Trophoblast cell (in vitro differentiated cells and primary cell): Measurements from ENCODE around the gene GRIK4.

Experiments used
- DNase-seq, 2 donors: peaks; one replicate each; pipeline ENCODE4 v3.0.0-alpha.2; 2016
- H2AFZ ChIP-seq: 2 replicates; pipeline ENCODE4 v1.6.1; 2013; ENCODE audit warnings: low read length, moderate library complexity, mild to moderate bottlenecking; ENCODE audit not compliant: insufficient read depth, poor library complexity
- H2AK5ac ChIP-seq: 2 replicates; pipeline ENCODE4 v1.6.1; 2013; ENCODE audit warnings: mild to moderate bottlenecking, low read length
- H2BK120ac ChIP-seq: 2 replicates; pipeline ENCODE4 v1.6.1; 2013; ENCODE audit warnings: low read length, mild to moderate bottlenecking, moderate library complexity; ENCODE audit not compliant: insufficient read depth, poor library complexity
- H2BK12ac ChIP-seq: 2 replicates; pipeline ENCODE4 v1.6.1; 2013; ENCODE audit warnings: mild to moderate bottlenecking, low read length, moderate library complexity
- H2BK5ac ChIP-seq: 2 replicates; pipeline ENCODE4 v1.6.1; 2013; ENCODE audit warnings: low read length, low read depth, moderate library complexity, mild to moderate bottlenecking; ENCODE audit not compliant: poor library complexity
- H3K14ac ChIP-seq: 2 replicates; pipeline ENCODE4 v1.6.1; 2013; ENCODE audit warnings: mild to moderate bottlenecking, low read length
- H3K18ac ChIP-seq: 2 replicates; pipeline ENCODE4 v1.6.1; 2013; ENCODE audit warnings: mild to moderate bottlenecking, low read length
- H3K23ac ChIP-seq: 2 replicates; pipeline ENCODE4 v1.6.1; 2013; ENCODE audit warnings: low read length
- H3K27ac ChIP-seq: 2 replicates; pipeline ENCODE4 v1.5.1; 2013; ENCODE audit warnings: low read depth, mild to moderate bottlenecking, inconsistent platforms, low read length, moderate library complexity
- H3K27me3 ChIP-seq: 2 replicates; pipeline ENCODE4 v1.6.1; 2013; ENCODE audit warnings: inconsistent platforms, mild to moderate bottlenecking, low read length, moderate library complexity; ENCODE audit not compliant: insufficient read depth
- H3K36me3 ChIP-seq, 2 experiments: 1 replicate in 1 of 2; 2 replicates in 1 of 2; pipeline ENCODE4 v1.6.1; 2013; ENCODE audit warnings: low read length in 2 of 2, mild to moderate bottlenecking in 2 of 2, moderate library complexity in 1 of 2; ENCODE audit not compliant: insufficient read depth in 2 of 2, control insufficient read depth in 1 of 2
- H3K4ac ChIP-seq: 2 replicates; pipeline ENCODE4 v1.6.1; 2013; ENCODE audit warnings: low read depth, mild to moderate bottlenecking, low read length, moderate library complexity
- H3K4me1 ChIP-seq, 2 experiments: 1 replicate in 1 of 2; 2 replicates in 1 of 2; pipeline ENCODE4 v1.6.1; 2013; ENCODE audit warnings: low read length in 2 of 2, mild to moderate bottlenecking in 2 of 2, moderate library complexity in 1 of 2; ENCODE audit not compliant: insufficient read depth in 2 of 2, control insufficient read depth in 1 of 2
- H3K4me2 ChIP-seq: 2 replicates; pipeline ENCODE4 v1.6.1; 2013; ENCODE audit warnings: inconsistent platforms, mild to moderate bottlenecking, low read length, moderate library complexity
- H3K4me3 ChIP-seq: 2 replicates; pipeline ENCODE4 v1.5.1; 2013; ENCODE audit warnings: mild to moderate bottlenecking, low read depth, low read length, inconsistent platforms
- H3K79me1 ChIP-seq: one replicate; pipeline ENCODE4 v1.6.1; 2013; ENCODE audit warnings: low read length
- H3K79me2 ChIP-seq: 2 replicates; pipeline ENCODE4 v1.6.1; 2013; ENCODE audit warnings: low read length, mild to moderate bottlenecking; ENCODE audit not compliant: control insufficient read depth, insufficient read depth, poor library complexity
- H3K9ac ChIP-seq: 2 replicates; pipeline ENCODE4 v1.6.1; 2013; ENCODE audit warnings: mild to moderate bottlenecking, low read length
- H3K9me3 ChIP-seq: 2 replicates; pipeline ENCODE4 v1.6.1; 2013; ENCODE audit warnings: low read depth, mild to moderate bottlenecking, control low read depth, inconsistent platforms, low read length; ENCODE audit not compliant: insufficient read depth
- H4K12ac ChIP-seq: 2 replicates; pipeline ENCODE4 v1.6.1; 2013; ENCODE audit warnings: low read depth, mild to moderate bottlenecking, low read length, moderate library complexity
- H4K8ac ChIP-seq: 2 replicates; pipeline ENCODE4 v1.6.1; 2013; ENCODE audit warnings: low read depth, mild to moderate bottlenecking, low read length, moderate library complexity
- H4K91ac ChIP-seq: one replicate; pipeline ENCODE4 v1.6.1; 2013; ENCODE audit warnings: low read depth, mild to moderate bottlenecking, low read length, moderate library complexity
- WGBS: extraction: QIAGEN DNeasy Blood & Tissue Kit; methylation state at CpG from one replicate; pipeline ENCODE4 v1.1.7; 2013; ENCODE audit warnings: missing lambda C conversion rate; ENCODE audit not compliant: insufficient read length, insufficient coverage; ENCODE audit errors: extremely low coverage; 5-methylcytosine and 5-hydroxymethylcytosine counted together

The GRIK4 gene

GRCh38 chr11:120598517-120599257 is 87.1 kb downstream of the GRIK4 start:
- WGBS: no CpG with 5 or more reads among the region's 8 CpGs

GRCh38 chr11:120599816-120600420 is 88.4 kb downstream of the GRIK4 start:
- no peak overlapping the region for H3K4me3 ChIP-seq
- no peaks in the 10 kb centered on the region for H3K27me3 ChIP-seq
- no peak overlapping the region for H2AFZ ChIP-seq
- no peak overlapping the region for H3K18ac ChIP-seq
- no peaks in the 10 kb centered on the region for H3K79me1 ChIP-seq
- no peak overlapping the region for H4K12ac ChIP-seq
- no CpG with 5 or more reads among the region's 11 CpGs for WGBS
- no peak overlapping the region for H2BK120ac ChIP-seq
- no peaks in the 10 kb centered on the region for H3K9me3 ChIP-seq
- H2BK5ac ChIP-seq: no peak overlapping the region
- no peak overlapping the region for H3K9ac ChIP-seq
- no peaks in the 10 kb centered on the region for H3K36me3 ChIP-seq
- H4K8ac ChIP-seq: no peak overlapping the region
- no peaks in the 10 kb centered on the region for H3K79me2 ChIP-seq
- DNase-seq: no peak
- H2BK12ac ChIP-seq: no peak overlapping the region
- no peak overlapping the region for H3K4me2 ChIP-seq
- no peak overlapping the region for H3K23ac ChIP-seq
- no peak overlapping the region for H3K14ac ChIP-seq
- no peak overlapping the region for H3K4ac ChIP-seq
- no peak overlapping the region for H2AK5ac ChIP-seq
- no peak overlapping the region for H3K27ac ChIP-seq
- H4K91ac ChIP-seq: no peak overlapping the region
- no peaks in the 10 kb centered on the region for H3K4me1 ChIP-seq

More at GRCh38 chr11:120598517-120599257, 87.1 kb downstream of the GRIK4 start:
- Histone ChIP-seq H3K23ac (no peak overlapping the region), H3K36me3 (no peaks in the 10 kb centered on the region), H3K79me2 (no peaks in the 10 kb centered on the region), H3K18ac (no peak overlapping the region), H3K4me2 (no peak overlapping the region), H2BK120ac (no peak overlapping the region), H3K9me3 (no peaks in the 10 kb centered on the region), H3K14ac (no peak overlapping the region), H3K4me3 (no peak overlapping the region), H2AK5ac (no peak overlapping the region), H3K4ac (no peak overlapping the region), H4K8ac (no peak overlapping the region), H3K79me1 (no peaks in the 10 kb centered on the region), H4K12ac (no peak overlapping the region), H3K4me1 (no peaks in the 10 kb centered on the region), H3K27me3 (no peaks in the 10 kb centered on the region), H2BK5ac (no peak overlapping the region), H3K9ac (no peak overlapping the region), H2BK12ac (no peak overlapping the region), H2AFZ (no peak overlapping the region), H4K91ac (no peak overlapping the region), H3K27ac (no peak overlapping the region)
- no peak for DNase-seq

GRCh38 chr11:120601536-120601935 is 90.0 kb downstream of the GRIK4 start:
- Histone ChIP-seq H3K14ac (no peak overlapping the region), H2AK5ac (no peak overlapping the region), H3K27ac (no peak overlapping the region), H3K4me2 (no peak overlapping the region), H3K23ac (no peak overlapping the region), H2AFZ (no peak overlapping the region), H3K79me1 (no peaks in the 10 kb centered on the region), H3K36me3 (no peaks in the 10 kb centered on the region), H4K8ac (no peak overlapping the region), H3K27me3 (no peaks in the 10 kb centered on the region), H3K4me3 (no peak overlapping the region), H3K4me1 (no peaks in the 10 kb centered on the region), H2BK12ac (no peak overlapping the region), H3K9ac (no peak overlapping the region), H2BK5ac (no peak overlapping the region), H4K91ac (no peak overlapping the region), H4K12ac (no peak overlapping the region), H3K9me3 (peaks cover 2% of the 10 kb centered on the region), H3K4ac (no peak overlapping the region), H3K18ac (no peak overlapping the region), H2BK120ac (no peak overlapping the region), H3K79me2 (no peaks in the 10 kb centered on the region)
- no CpG with 5 or more reads among the region's 4 CpGs for WGBS
- no peak for DNase-seq

- Histone ChIP-seq H3K4me3 (no peak overlapping the region), H2AFZ (no peak overlapping the region), H4K12ac (no peak overlapping the region), H3K79me1 (no peaks in the 10 kb centered on the region), H3K14ac (no peak overlapping the region), H3K18ac (no peak overlapping the region), H3K36me3 (no peaks in the 10 kb centered on the region), H2AK5ac (no peak overlapping the region), H3K9me3 (peaks cover 4% of the 10 kb centered on the region), H2BK120ac (no peak overlapping the region), H2BK5ac (no peak overlapping the region), H4K8ac (no peak overlapping the region), H3K79me2 (no peaks in the 10 kb centered on the region), H3K9ac (peak overlapping the region; percentile 24), H3K4me2 (no peak overlapping the region), H3K4me1 (no peaks in the 10 kb centered on the region), H3K27me3 (no peaks in the 10 kb centered on the region), H2BK12ac (no peak overlapping the region), H4K91ac (no peak overlapping the region), H3K27ac (no peak overlapping the region), H3K4ac (no peak overlapping the region), H3K23ac (no peak overlapping the region)
- no CpG with 5 or more reads among the region's 3 CpGs for WGBS
- no peak for DNase-seq
Measured at GRCh38 chr11:120603071-120603470, 91.5 kb downstream of the GRIK4 start.
